MM.1S (cell line): ENCODE data around the gene ZNF385A.

Experiments used
- DNase-seq: peaks from one replicate; pipeline ENCODE4 v3.0.0-alpha.2; 2015
- H2AFZ ChIP-seq: fragments of 300-600 bp; sonication (generic); 2 replicates; pipeline ENCODE4 v1.6.0; 2016; ENCODE audit warnings: antibody characterized with exemption, low read length
- H3F3A ChIP-seq: fragments of 300-600 bp; sonication (generic); 2 replicates; pipeline ENCODE4 v1.6.1; 2016; ENCODE audit warnings: mild to moderate bottlenecking, antibody characterized with exemption, low read length, moderate library complexity, mixed read lengths; ENCODE audit not compliant: insufficient read depth
- H3K27ac ChIP-seq: fragments of 300-600 bp; sonication (generic); 2 replicates; pipeline ENCODE4 v1.5.1; 2016; ENCODE audit warnings: mild to moderate bottlenecking, low read length
- H3K27me3 ChIP-seq: fragments of 300-600 bp; sonication (generic); replicated peaks from 2 replicates; pipeline ENCODE4 v1.6.0; 2016; ENCODE audit warnings: low read length; ENCODE audit not compliant: insufficient read depth
- H3K36me3 ChIP-seq: fragments of 300-600 bp; sonication (generic); replicated peaks from 2 replicates; pipeline ENCODE4 v1.6.1; 2016; ENCODE audit warnings: mild to moderate bottlenecking, low read length, mixed read lengths; ENCODE audit not compliant: insufficient read depth
- H3K4me1 ChIP-seq: fragments of 300-600 bp; sonication (generic); 2 replicates; pipeline ENCODE4 v1.6.1; 2016; ENCODE audit warnings: low read length, mixed read lengths
- H3K4me2 ChIP-seq: fragments of 300-600 bp; sonication (generic); 2 replicates; pipeline ENCODE4 v1.6.0; 2016; ENCODE audit warnings: low read depth, low read length
- H3K4me3 ChIP-seq: fragments of 300-600 bp; sonication (generic); 2 replicates; pipeline ENCODE4 v1.5.1; 2016; ENCODE audit warnings: low read length, mixed read lengths
- H3K79me2 ChIP-seq: fragments of 300-600 bp; sonication (generic); 2 replicates; pipeline ENCODE4 v1.6.1; 2016; ENCODE audit warnings: mixed run types, low read length, mixed read lengths
- H3K9ac ChIP-seq: fragments of 300-600 bp; sonication (generic); 2 replicates; pipeline ENCODE4 v1.6.1; 2016; ENCODE audit warnings: low read length, mixed read lengths
- H3K9me2 ChIP-seq: fragments of 300-600 bp; sonication (generic); replicated peaks from 2 replicates; pipeline ENCODE4 v1.6.1; 2016; ENCODE audit warnings: mild to moderate bottlenecking, low read length, mixed read lengths; ENCODE audit not compliant: insufficient read depth
- H3K9me3 ChIP-seq: fragments of 300-600 bp; sonication (generic); replicated peaks from 2 replicates; pipeline ENCODE4 v1.6.1; 2016; ENCODE audit warnings: mild to moderate bottlenecking, low read length, mixed read lengths; ENCODE audit not compliant: insufficient read depth
- H4K20me1 ChIP-seq: fragments of 300-600 bp; sonication (generic); 2 replicates; pipeline ENCODE4 v1.6.1; 2016; ENCODE audit warnings: mild to moderate bottlenecking, low read length, moderate library complexity, mixed read lengths; ENCODE audit not compliant: insufficient read depth
- EZH2 ChIP-seq: fragments of 300-600 bp; sonication (generic); optimal IDR thresholded peaks from 2 replicates; pipeline ENCODE3; 2017; ENCODE audit warnings: low read depth, mild to moderate bottlenecking, antibody characterized with exemption, low read length, mixed read lengths
- EZH2phosphoT487 ChIP-seq: fragments of 300-600 bp; sonication (generic); IDR thresholded peaks from 2 replicates; pipeline ENCODE4 v1.6.1; 2018; ENCODE audit warnings: antibody characterized with exemption, low read length
- TF ChIP-seq, protein P1 (sequence below): fragments of 300-600 bp; sonication (generic); IDR thresholded peaks from 2 replicates; pipeline ENCODE4 v1.5.1; 2016; ENCODE audit warnings: antibody characterized with exemption, low read length, mixed read lengths

Gene ZNF385A

DNA sequence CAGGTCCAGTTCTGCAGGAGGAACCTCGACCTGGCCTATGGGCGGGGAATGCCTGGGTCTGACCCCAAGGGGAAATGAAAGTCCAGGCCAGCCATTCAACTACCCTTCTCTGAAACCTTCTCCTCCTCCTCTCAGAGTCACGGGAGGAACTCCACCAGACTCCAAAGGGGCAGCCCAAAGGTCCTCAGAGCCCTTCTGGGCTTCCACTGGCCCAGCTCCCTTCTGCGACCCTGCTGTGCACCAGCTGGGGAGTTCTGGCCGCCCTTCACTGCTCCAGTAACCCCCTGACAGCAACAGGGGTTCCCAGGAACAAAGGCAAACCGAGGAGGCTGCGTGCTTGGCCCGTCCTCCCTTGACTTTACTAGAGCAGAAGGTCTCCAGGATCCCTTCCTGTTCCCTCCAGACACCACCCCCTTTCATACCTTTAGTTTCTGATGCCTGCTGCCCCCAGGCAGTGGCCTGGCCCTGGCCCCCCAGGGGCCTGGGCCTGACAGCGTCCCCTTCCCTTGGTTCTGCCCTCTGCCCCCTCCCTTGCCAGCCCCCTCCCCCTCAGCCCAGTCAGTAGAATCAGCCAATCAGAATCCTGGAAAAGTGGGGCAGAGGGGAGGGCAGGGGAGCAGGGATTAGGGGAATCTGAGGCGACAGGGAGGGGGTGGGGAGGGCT is 850 bp upstream of the ZNF385A start:
- H3K36me3 ChIP-seq: no peaks in the 10 kb centered on the region
- TF ChIP-seq EZH2 (no peak), EZH2phosphoT487 (no peak)
- TF ChIP-seq, protein P1, sequence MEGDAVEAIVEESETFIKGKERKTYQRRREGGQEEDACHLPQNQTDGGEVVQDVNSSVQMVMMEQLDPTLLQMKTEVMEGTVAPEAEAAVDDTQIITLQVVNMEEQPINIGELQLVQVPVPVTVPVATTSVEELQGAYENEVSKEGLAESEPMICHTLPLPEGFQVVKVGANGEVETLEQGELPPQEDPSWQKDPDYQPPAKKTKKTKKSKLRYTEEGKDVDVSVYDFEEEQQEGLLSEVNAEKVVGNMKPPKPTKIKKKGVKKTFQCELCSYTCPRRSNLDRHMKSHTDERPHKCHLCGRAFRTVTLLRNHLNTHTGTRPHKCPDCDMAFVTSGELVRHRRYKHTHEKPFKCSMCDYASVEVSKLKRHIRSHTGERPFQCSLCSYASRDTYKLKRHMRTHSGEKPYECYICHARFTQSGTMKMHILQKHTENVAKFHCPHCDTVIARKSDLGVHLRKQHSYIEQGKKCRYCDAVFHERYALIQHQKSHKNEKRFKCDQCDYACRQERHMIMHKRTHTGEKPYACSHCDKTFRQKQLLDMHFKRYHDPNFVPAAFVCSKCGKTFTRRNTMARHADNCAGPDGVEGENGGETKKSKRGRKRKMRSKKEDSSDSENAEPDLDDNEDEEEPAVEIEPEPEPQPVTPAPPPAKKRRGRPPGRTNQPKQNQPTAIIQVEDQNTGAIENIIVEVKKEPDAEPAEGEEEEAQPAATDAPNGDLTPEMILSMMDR: no peak
- H3K9me3 ChIP-seq: no peaks in the 10 kb centered on the region
- H3K27ac ChIP-seq: no peak overlapping the region
- H3K27me3 ChIP-seq: no peaks in the 10 kb centered on the region
- no peak for DNase-seq
- H3K79me2 ChIP-seq: no peaks in the 10 kb centered on the region
- peak overlapping the region; percentile 14; the same call in 1 of the 2 replicates for H3K4me2 ChIP-seq
- H3K9ac ChIP-seq: no peak overlapping the region
- no peak overlapping the region for H2AFZ ChIP-seq
- no peaks in the 10 kb centered on the region for H3F3A ChIP-seq
- H3K4me1 ChIP-seq: peaks cover 17% of the 10 kb centered on the region
- H4K20me1 ChIP-seq: no peaks in the 10 kb centered on the region
- H3K4me3 ChIP-seq: no peak overlapping the region
- no peaks in the 10 kb centered on the region for H3K9me2 ChIP-seq

- Histone ChIP-seq H3K79me2 (no peaks in the 10 kb centered on the region), H3K4me2 (no peak overlapping the region), H3K4me1 (peaks cover 19% of the 10 kb centered on the region), H3K4me3 (no peak overlapping the region), H3K9ac (no peak overlapping the region), H3K9me3 (no peaks in the 10 kb centered on the region), H3K27ac (no peak overlapping the region), H3F3A (peaks cover 5% of the 10 kb centered on the region), H3K27me3 (peaks cover 6% of the 10 kb centered on the region), H4K20me1 (no peaks in the 10 kb centered on the region), H3K9me2 (no peaks in the 10 kb centered on the region), H2AFZ (no peak overlapping the region), H3K36me3 (no peaks in the 10 kb centered on the region)
- no peak for DNase-seq
- TF ChIP-seq EZH2 (no peak), EZH2phosphoT487 (no peak)
- TF ChIP-seq, protein P1: no peak
Observed at GRCh38 chr12:54383041-54383609, 1.4 kb downstream of the ZNF385A start.

GRCh38 chr12:54381136-54381535 is 3.4 kb downstream of the ZNF385A start:
- H3K27ac ChIP-seq: no peak overlapping the region
- TF ChIP-seq EZH2 (no peak), EZH2phosphoT487 (no peak)
- H3K4me1 ChIP-seq: peaks cover 19% of the 10 kb centered on the region
- H3K9me2 ChIP-seq: no peaks in the 10 kb centered on the region
- H3K79me2 ChIP-seq: no peaks in the 10 kb centered on the region
- H3K4me3 ChIP-seq: no peak overlapping the region
- H2AFZ ChIP-seq: no peak overlapping the region
- peaks cover 22% of the 10 kb centered on the region for H3K27me3 ChIP-seq
- no peaks in the 10 kb centered on the region for H4K20me1 ChIP-seq
- H3K9me3 ChIP-seq: no peaks in the 10 kb centered on the region
- no peaks in the 10 kb centered on the region for H3K36me3 ChIP-seq
- H3K9ac ChIP-seq: no peak overlapping the region
- H3F3A ChIP-seq: peaks cover 5% of the 10 kb centered on the region
- no peak for DNase-seq
- H3K4me2 ChIP-seq: no peak overlapping the region
